ENCODE measurements around the gene KLHL3.

GRCh38 chr5:137778772-137779564 lies 43.1 kb upstream of the KLHL3 start:
- TF ChIP-seq, protein P1, sequence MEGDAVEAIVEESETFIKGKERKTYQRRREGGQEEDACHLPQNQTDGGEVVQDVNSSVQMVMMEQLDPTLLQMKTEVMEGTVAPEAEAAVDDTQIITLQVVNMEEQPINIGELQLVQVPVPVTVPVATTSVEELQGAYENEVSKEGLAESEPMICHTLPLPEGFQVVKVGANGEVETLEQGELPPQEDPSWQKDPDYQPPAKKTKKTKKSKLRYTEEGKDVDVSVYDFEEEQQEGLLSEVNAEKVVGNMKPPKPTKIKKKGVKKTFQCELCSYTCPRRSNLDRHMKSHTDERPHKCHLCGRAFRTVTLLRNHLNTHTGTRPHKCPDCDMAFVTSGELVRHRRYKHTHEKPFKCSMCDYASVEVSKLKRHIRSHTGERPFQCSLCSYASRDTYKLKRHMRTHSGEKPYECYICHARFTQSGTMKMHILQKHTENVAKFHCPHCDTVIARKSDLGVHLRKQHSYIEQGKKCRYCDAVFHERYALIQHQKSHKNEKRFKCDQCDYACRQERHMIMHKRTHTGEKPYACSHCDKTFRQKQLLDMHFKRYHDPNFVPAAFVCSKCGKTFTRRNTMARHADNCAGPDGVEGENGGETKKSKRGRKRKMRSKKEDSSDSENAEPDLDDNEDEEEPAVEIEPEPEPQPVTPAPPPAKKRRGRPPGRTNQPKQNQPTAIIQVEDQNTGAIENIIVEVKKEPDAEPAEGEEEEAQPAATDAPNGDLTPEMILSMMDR (conservative IDR thresholded peaks at IDR 0.05) = peak; percentile 89
- TF ChIP-seq EZH2 (IDR thresholded peaks at IDR 0.05; ENCODE audit: low read depth) = no peak

Data from PC-9 (cell line).